Transverse colon (tissue), 4 donors: ENCODE measurements around the gene RAX.

Source experiments
- CTCF ChIP-seq, 5 experiments: fragments of 200-600 bp in 3 of 5; fragments of 450-650 bp in 2 of 5; sonication (generic) in 3 of 5; IDR thresholded peaks; 1 replicate in 2 of 5; 2 replicates in 3 of 5; pipeline ENCODE4 v1.5.1; 2016 to 2017; ENCODE audit warnings: antibody characterized with exemption in 5 of 5, inconsistent platforms in 3 of 5, mild to moderate bottlenecking in 2 of 5, moderate library complexity in 1 of 5
- EP300 ChIP-seq: sonication (generic); formaldehyde crosslinking; IDR thresholded peaks from one replicate; pipeline ENCODE4 v1.6.1; 2017; ENCODE audit warnings: antibody characterized with exemption, low read depth
- POLR2A ChIP-seq: fragments of 450-650 bp; IDR thresholded peaks from one replicate; pipeline ENCODE4 v1.6.1; 2016; ENCODE audit warnings: antibody characterized with exemption, mild to moderate bottlenecking, moderate library complexity
- POLR2AphosphoS5 ChIP-seq, 3 donors: sonication (generic); formaldehyde crosslinking; IDR thresholded peaks; one replicate each; pipeline ENCODE4 v1.6.1; 2016; ENCODE audit warnings: antibody characterized with exemption in 3 of 3

- no peak for TF ChIP-seq CTCF (IDR thresholded peaks at IDR 0.05)
- no peak for TF ChIP-seq POLR2AphosphoS5 (IDR thresholded peaks at IDR 0.05)
- no peak for TF ChIP-seq EP300
- no peak for TF ChIP-seq POLR2A
These were observed 2.8 kb upstream of the RAX start for GRCh38 chr18:59276047-59276446.
